Measurements from ENCODE around the gene ADGRD2. TPM values are rescaled to one million over a fixed set of nuclear protein-coding genes. Genes with fewer than 3 reads are reported as not detected.

Gene ADGRD2
- total RNA-seq, 1 experiment from 2014 or later, result not detected

DNA sequence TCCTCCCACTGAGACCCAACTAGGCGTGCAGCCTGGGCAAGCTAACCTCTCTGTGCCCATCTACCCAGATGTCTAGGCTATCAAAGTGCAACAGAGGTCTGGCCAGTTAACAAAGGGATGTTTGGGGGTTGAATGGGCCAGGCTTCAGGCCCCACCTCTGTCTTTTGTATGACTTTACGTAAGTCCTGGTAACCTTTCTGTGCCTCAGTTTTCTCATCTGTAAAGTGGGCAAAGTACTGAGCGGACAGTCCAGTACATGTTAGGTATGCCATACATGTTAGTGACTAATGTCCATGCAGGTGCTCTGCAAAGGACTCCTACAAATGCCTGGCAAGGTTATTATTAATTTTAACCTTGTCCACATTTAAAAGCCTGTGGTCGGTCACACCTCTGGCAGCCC lies 43.0 kb downstream of the ADGRD2 start:
- CTCF ChIA-PET, result no interaction called here
- no peaks in the 10 kb centered on the region for H3K9me3 Mint-ChIP-seq (ENCODE audit: low read depth, unreplicated experiment)
- no peak overlapping the region for H3K4me3 Mint-ChIP-seq (ENCODE audit: low read depth, unreplicated experiment)

GRCh38 chr9:124493794-124494479 lies 43.7 kb downstream of the ADGRD2 start:
- Mint-ChIP-seq H3K9me3 (ENCODE audit: low read depth, unreplicated experiment) (no peaks in the 10 kb centered on the region), H3K36me3 (ENCODE audit: insufficient read depth, unreplicated experiment) (peaks cover 3% of the 10 kb centered on the region), H3K4me3 (ENCODE audit: low read depth, unreplicated experiment) (no peak overlapping the region), H3K4me1 (ENCODE audit: low read depth, unreplicated experiment) (no peaks in the 10 kb centered on the region), H3K27me3 (ENCODE audit: unreplicated experiment) (peaks cover 91% of the 10 kb centered on the region), H3K27ac (ENCODE audit: unreplicated experiment) (no peak overlapping the region)
- no TSS peak for BruUV-seq (replicated peaks)
- intact Hi-C loops (cut with micrococcal nuclease; ENCODE audit: unreplicated experiment), result no loop called here
- no peak for TF ChIP-seq CTCF (IDR thresholded peaks at IDR 0.05; ENCODE audit: unreplicated experiment)
- CTCF ChIA-PET, result no interaction called here
- DNase-seq, result no peak

More for the DNA sequence above, 43.0 kb downstream of the ADGRD2 start:
- Mint-ChIP-seq H3K4me1 (ENCODE audit: low read depth, unreplicated experiment) (no peaks in the 10 kb centered on the region), H3K27me3 (ENCODE audit: unreplicated experiment) (peaks cover 94% of the 10 kb centered on the region), H3K36me3 (ENCODE audit: insufficient read depth, unreplicated experiment) (peaks cover 3% of the 10 kb centered on the region), H3K27ac (ENCODE audit: unreplicated experiment) (no peak overlapping the region)
- intact Hi-C loops (cut with micrococcal nuclease; ENCODE audit: unreplicated experiment), result no loop called here
- BruUV-seq (replicated peaks), result no TSS peak
- no peak for TF ChIP-seq CTCF (IDR thresholded peaks at IDR 0.05; ENCODE audit: unreplicated experiment)
- DNase-seq, result no peak

- Mint-ChIP-seq H3K27me3 (ENCODE audit: unreplicated experiment) (peaks cover 91% of the 10 kb centered on the region), H3K36me3 (ENCODE audit: insufficient read depth, unreplicated experiment) (peaks cover 3% of the 10 kb centered on the region), H3K4me3 (ENCODE audit: low read depth, unreplicated experiment) (no peak overlapping the region), H3K4me1 (ENCODE audit: low read depth, unreplicated experiment) (no peaks in the 10 kb centered on the region), H3K27ac (ENCODE audit: unreplicated experiment) (no peak overlapping the region), H3K9me3 (ENCODE audit: low read depth, unreplicated experiment) (no peaks in the 10 kb centered on the region)
- DNase-seq, result no peak
- intact Hi-C loops (cut with micrococcal nuclease; ENCODE audit: unreplicated experiment), result no loop called here
- no TSS peak for BruUV-seq (replicated peaks)
- CTCF ChIA-PET, result no interaction called here
- TF ChIP-seq CTCF (IDR thresholded peaks at IDR 0.05; ENCODE audit: unreplicated experiment), result no peak
These were observed 45.1 kb downstream of the ADGRD2 start for GRCh38 chr9:124495126-124496074.

GRCh38 chr9:124496075-124496449 lies 45.8 kb downstream of the ADGRD2 start:
- intact Hi-C loops (cut with micrococcal nuclease; ENCODE audit: unreplicated experiment), result no loop called here
- H3K4me1 Mint-ChIP-seq (ENCODE audit: low read depth, unreplicated experiment), result no peaks in the 10 kb centered on the region
- peaks cover 3% of the 10 kb centered on the region for H3K36me3 Mint-ChIP-seq (ENCODE audit: insufficient read depth, unreplicated experiment)
- TF ChIP-seq CTCF (IDR thresholded peaks at IDR 0.05; ENCODE audit: unreplicated experiment), result no peak
- no peaks in the 10 kb centered on the region for H3K9me3 Mint-ChIP-seq (ENCODE audit: low read depth, unreplicated experiment)
- no peak overlapping the region for H3K4me3 Mint-ChIP-seq (ENCODE audit: low read depth, unreplicated experiment)
- H3K27ac Mint-ChIP-seq (ENCODE audit: unreplicated experiment), result no peak overlapping the region
- CTCF ChIA-PET, result interaction anchor here (0.7 kb wide), 1 partner anchor 1012 kb away, joined by 3 read pairs; no protein-coding TSS in a partner anchor
- H3K27me3 Mint-ChIP-seq (ENCODE audit: unreplicated experiment), result peaks cover 92% of the 10 kb centered on the region
- DNase-seq, result no peak
- BruUV-seq (replicated peaks), result no TSS peak

Measured in Calu3 (cell line).